Endothelial cell of umbilical vein (primary cell): ENCODE data around the gene CIZ1. TPM values are rescaled to one million over a fixed set of nuclear protein-coding genes. Genes with fewer than 3 reads are reported as not detected.

ENCODE experiments used
- BruUV-seq: library from RNA; stranded (reverse); fragments of 400-500 nt; replicated peaks from 2 replicates; lab custom pipeline; 2021; lab: Mats Ljungman, UMichigan
- CTCF ChIA-PET: fragments of 300-600, 350-600 bp; sonication (Branson Sonifier 250); formaldehyde crosslinking; loops from one replicate; lab custom pipeline; 2021; ENCODE audit warnings: antibody characterized with exemption, inconsistent platforms; lab: Charles Lee
- POLR2A ChIA-PET: fragments of 300-600, 350-600 bp; sonication (Branson Sonifier 250); formaldehyde crosslinking; loops from one replicate; lab custom pipeline; 2021; ENCODE audit warnings: antibody characterized with exemption, inconsistent platforms; lab: Charles Lee
- DNase-seq: peaks from one replicate; pipeline ENCODE4 v3.0.0-alpha.2; 2011; ENCODE audit warnings: low read depth, low spot score
- FAIRE-seq: peaks from 2 replicates; lab custom pipeline; 2011; peaks lifted over from hg19 to GRCh38; lab: Jason Lieb, UNC
- H2AFZ ChIP-seq: 2 replicates; pipeline ENCODE4 v1.6.0; 2012; ENCODE audit warnings: low read depth, low read length, control low read depth, inconsistent platforms
- H3K27ac ChIP-seq: 2 replicates; pipeline ENCODE4 v1.5.1; 2011; ENCODE audit warnings: low read depth, mild to moderate bottlenecking, control low read depth, low read length, moderate library complexity; ENCODE audit not compliant: insufficient read depth
- H3K27me3 ChIP-seq, 2 experiments: 2 replicates each; pipeline versions ENCODE4 v1.6.0 to v1.6.1; 2011; ENCODE audit warnings: low read length in 2 of 2, mixed read lengths in 1 of 2; ENCODE audit not compliant: control insufficient read depth in 2 of 2, insufficient read depth in 2 of 2
- H3K36me3 ChIP-seq, 2 experiments: 2 replicates in 1 of 2; 3 replicates in 1 of 2; pipeline ENCODE4 v1.5.1; 2011; ENCODE audit warnings: low read length in 2 of 2, mild to moderate bottlenecking in 1 of 2, moderate library complexity in 1 of 2; ENCODE audit not compliant: control insufficient read depth in 2 of 2, insufficient read depth in 2 of 2; ENCODE audit errors: extremely low read depth in 1 of 2
- H3K4me1 ChIP-seq: 3 replicates; pipeline ENCODE4 v1.5.1; 2011; ENCODE audit warnings: mild to moderate bottlenecking, low read length; ENCODE audit not compliant: control insufficient read depth, insufficient read depth; ENCODE audit errors: extremely low read depth
- H3K4me2 ChIP-seq: 2 replicates; pipeline ENCODE4 v1.6.1; 2011; ENCODE audit warnings: low read length, control low read depth, mixed read lengths; ENCODE audit not compliant: insufficient read depth
- H3K4me3 ChIP-seq, 3 experiments: fragments of 200-600 bp in 1 of 3; sonication (generic), shearing (Covaris generic) in 1 of 3; replicated peaks in 1 of 3; 2 replicates each; pipeline ENCODE4 v1.5.1; 2011 to 2016; ENCODE audit warnings: control low read depth in 3 of 3, low read length in 3 of 3, mild to moderate bottlenecking in 2 of 3, inconsistent platforms in 1 of 3, low read depth in 1 of 3, moderate library complexity in 1 of 3; ENCODE audit not compliant: insufficient read depth in 1 of 3
- H3K79me2 ChIP-seq: 2 replicates; pipeline ENCODE4 v1.6.0; 2012; ENCODE audit warnings: low read length, inconsistent platforms; ENCODE audit not compliant: control insufficient read depth, insufficient read depth
- H3K9ac ChIP-seq: replicated peaks from 2 replicates; pipeline ENCODE3; 2011; ENCODE audit warnings: low read length, control low read depth; ENCODE audit not compliant: insufficient read depth; ENCODE audit errors: extremely low read depth
- H3K9me1 ChIP-seq: replicated peaks from 3 replicates; pipeline ENCODE4 v1.6.0; 2011; ENCODE audit warnings: mild to moderate bottlenecking, low read length; ENCODE audit not compliant: control insufficient read depth, insufficient read depth; ENCODE audit errors: extremely low read depth
- H3K9me3 ChIP-seq: replicated peaks from 2 replicates; pipeline ENCODE4 v1.5.1; 2012; ENCODE audit warnings: low read length, inconsistent platforms; ENCODE audit not compliant: control insufficient read depth, insufficient read depth
- H4K20me1 ChIP-seq: replicated peaks from 2 replicates; pipeline ENCODE3; 2011; ENCODE audit warnings: mild to moderate bottlenecking, low read length; ENCODE audit not compliant: control insufficient read depth, insufficient read depth; ENCODE audit errors: extremely low read depth
- CTCF ChIP-seq, 2 donors: IDR thresholded peaks; 1 replicate in 1 of 2; 2 replicates in 1 of 2; pipeline ENCODE4 v1.5.1; 2011; ENCODE audit warnings: low read length in 2 of 2, mild to moderate bottlenecking in 2 of 2, moderate library complexity in 2 of 2, control low read depth in 1 of 2, inconsistent platforms in 1 of 2, low read depth in 1 of 2; ENCODE audit not compliant: insufficient read depth in 1 of 2; ENCODE audit errors: extremely low read depth in 1 of 2
- EZH2 ChIP-seq: IDR thresholded peaks from 2 replicates; pipeline ENCODE4 v1.6.1; 2012; ENCODE audit warnings: borderline replicate concordance, low read depth, mild to moderate bottlenecking, moderate library complexity, low read length, inconsistent platforms; ENCODE audit not compliant: severe bottlenecking
- FOS ChIP-seq: IDR thresholded peaks from 2 replicates; pipeline ENCODE4 v1.6.1; 2011; ENCODE audit warnings: mild to moderate bottlenecking, low read length, moderate library complexity, borderline replicate concordance; ENCODE audit not compliant: insufficient read depth
- GATA2 ChIP-seq: IDR thresholded peaks from 2 replicates; pipeline ENCODE4 v1.7.0; 2011; ENCODE audit warnings: low read depth, mild to moderate bottlenecking, moderate library complexity, mixed read lengths, low read length; ENCODE audit not compliant: insufficient read length, insufficient read depth
- JUN ChIP-seq: IDR thresholded peaks from 2 replicates; pipeline ENCODE4 v1.6.1; 2011; ENCODE audit warnings: borderline replicate concordance, low read depth; ENCODE audit not compliant: insufficient read length, insufficient read depth
- MAX ChIP-seq: IDR thresholded peaks from 2 replicates; pipeline ENCODE4 v1.6.1; 2011; ENCODE audit not compliant: insufficient read depth, insufficient read length
- MYC ChIP-seq: IDR thresholded peaks from one replicate; pipeline ENCODE4 v1.6.1; 2011; ENCODE audit warnings: mild to moderate bottlenecking, low read depth, low read length
- POLR2A ChIP-seq: IDR thresholded peaks from 2 replicates; pipeline ENCODE4 v1.6.1; 2012; ENCODE audit warnings: low read depth, mild to moderate bottlenecking, control low read depth, low read length
- POLR2AphosphoS5 ChIP-seq: IDR thresholded peaks from 2 replicates; pipeline ENCODE4 v1.6.1; 2012; ENCODE audit warnings: low read depth, mild to moderate bottlenecking, control low read depth, low read length, moderate library complexity; ENCODE audit not compliant: insufficient read depth
- dilution Hi-C: fragments of 300-500 bp; cut with MboI; formaldehyde crosslinking; loops from one replicate; pipeline ENCODE4 v1.15.0; 2019; ENCODE audit warnings: low sequenced_read_pairs; ENCODE audit not compliant: extremely low pct_ligation_motif_present
- intact Hi-C: fragments of 100-400 bp; cut with micrococcal nuclease; formaldehyde crosslinking; loops from one replicate; pipeline ENCODE4 v1.10.0; 2022
- polyA plus RNA-seq, 4 experiments: library from polyadenylated mRNA; depleted of rRNA in 3 of 4; stranded (reverse) in 3 of 4; unstranded in 1 of 4; fragments of >200 nt; gene quantifications; 2 replicates each; pipeline versions ENCODE4 v1.2.1 to v1.2.3, GENCODE V29; 2011 to 2012; ENCODE audit warnings: missing spikeins in 1 of 4
- total RNA-seq: library from RNA; stranded (reverse); gene quantifications from 2 replicates; pipeline ENCODE4 v1.2.3, GENCODE V29; 2021

Gene CIZ1
- total and polyA plus RNA-seq, 2 donors (not counting 3 experiments of a cell fraction or from before 2014, with no cell fraction given): 88.3 to 150 TPM

GRCh38 chr9:128206916-128207910 is 15.8 kb upstream of the CIZ1 start:
- ChIA-PET CTCF (interaction anchor here (0.8 to 2.3 kb wide), 8 partner anchors 9 to 88 kb away, joined by 3 to 10 read pairs (median 4); no protein-coding TSS in a partner anchor), POLR2A (no interaction called here)
- intact Hi-C loops (no loop called here), dilution Hi-C loops (no loop called here)
- no peaks in the 10 kb centered on the region for H4K20me1 ChIP-seq
- peaks cover 15 to 19% of the 10 kb centered on the region in 2 experiments for H3K27me3 ChIP-seq
- H2AFZ ChIP-seq: no peak overlapping the region
- TF ChIP-seq MAX (no peak), EZH2 (no peak), JUN (no peak), POLR2A (no peak), GATA2 (no peak), MYC (no peak), POLR2AphosphoS5 (no peak), CTCF (IDR thresholded peaks at IDR 0.05; ENCODE audit: extremely low read depth in 1 of 2, insufficient read depth in 1 of 2, low read depth in 1 of 2, low read length in 2 of 2) (no peak), FOS (no peak)
- H3K36me3 ChIP-seq: no peaks in the 10 kb centered on the region
- H3K9me3 ChIP-seq: no peaks in the 10 kb centered on the region
- H3K9ac ChIP-seq: no peak overlapping the region
- H3K4me1 ChIP-seq: peaks cover 4% of the 10 kb centered on the region
- FAIRE-seq (no peak), DNase-seq (no peak)
- no peak overlapping the region for H3K4me2 ChIP-seq
- H3K79me2 ChIP-seq: no peaks in the 10 kb centered on the region
- H3K4me3 ChIP-seq: no peak overlapping the region
- BruUV-seq: no TSS peak
- H3K27ac ChIP-seq: no peak overlapping the region
- H3K9me1 ChIP-seq: no peaks in the 10 kb centered on the region
